ENCODE measurements around the gene CDH1.

The CDH1 gene

GRCh38 chr16:68731637-68732036 lies 5.5 kb upstream of the CDH1 start:
- Histone ChIP-seq H3K9me3 (ENCODE audit: control insufficient read depth in 1 of 2, low read length in 2 of 2) (no peaks in the 10 kb centered on the region), H3K27ac (ENCODE audit: low read depth, low read length) (no peak overlapping the region), H3K27me3 (ENCODE audit: control insufficient read depth in 1 of 2, insufficient read depth in 2 of 2, low read length in 2 of 2) (peaks cover 0 to 3% of the 10 kb centered on the region in 2 donors), H3K36me3 (ENCODE audit: control insufficient read depth in 1 of 2, insufficient read depth in 2 of 2, low read length in 2 of 2) (no peaks in the 10 kb centered on the region), H3K4me3 (ENCODE audit: low read depth in 1 of 2, low read length in 2 of 2) (no peak overlapping the region), H3K9ac (ENCODE audit: low read depth in 1 of 2, low read length in 2 of 2) (no peak overlapping the region), H3K4me1 (ENCODE audit: control insufficient read depth in 1 of 2, insufficient read depth in 2 of 2, low read length in 2 of 2) (peaks cover 7 to 10% of the 10 kb centered on the region in 2 donors)

GRCh38 chr16:68732042-68732680 lies 4.9 kb upstream of the CDH1 start:
- Histone ChIP-seq H3K27ac (ENCODE audit: low read depth, low read length) (peak overlapping the region; percentile 59), H3K36me3 (ENCODE audit: control insufficient read depth in 1 of 2, insufficient read depth in 2 of 2, low read length in 2 of 2) (no peaks in the 10 kb centered on the region), H3K27me3 (ENCODE audit: control insufficient read depth in 1 of 2, insufficient read depth in 2 of 2, low read length in 2 of 2) (peaks cover 0 to 8% of the 10 kb centered on the region in 2 donors), H3K4me3 (ENCODE audit: low read depth in 1 of 2, low read length in 2 of 2) (peak overlapping the region in 1 of 2 donors; percentile 8), H3K9me3 (ENCODE audit: control insufficient read depth in 1 of 2, low read length in 2 of 2) (no peaks in the 10 kb centered on the region), H3K9ac (ENCODE audit: low read depth in 1 of 2, low read length in 2 of 2) (peak overlapping the region in 1 of 2 donors; percentile 10), H3K4me1 (ENCODE audit: control insufficient read depth in 1 of 2, insufficient read depth in 2 of 2, low read length in 2 of 2) (peaks cover 7 to 10% of the 10 kb centered on the region in 2 donors)

- Histone ChIP-seq H3K27ac (ENCODE audit: low read depth, low read length) (peak overlapping the region; percentile 59), H3K9me3 (ENCODE audit: control insufficient read depth in 1 of 2, low read length in 2 of 2) (no peaks in the 10 kb centered on the region), H3K4me1 (ENCODE audit: control insufficient read depth in 1 of 2, insufficient read depth in 2 of 2, low read length in 2 of 2) (peaks cover 7 to 10% of the 10 kb centered on the region in 2 donors), H3K4me3 (ENCODE audit: low read depth in 1 of 2, low read length in 2 of 2) (peak overlapping the region in 1 of 2 donors; percentile 8), H3K27me3 (ENCODE audit: control insufficient read depth in 1 of 2, insufficient read depth in 2 of 2, low read length in 2 of 2) (peaks cover 0 to 13% of the 10 kb centered on the region in 2 donors), H3K36me3 (ENCODE audit: control insufficient read depth in 1 of 2, insufficient read depth in 2 of 2, low read length in 2 of 2) (no peaks in the 10 kb centered on the region), H3K9ac (ENCODE audit: low read depth in 1 of 2, low read length in 2 of 2) (peak overlapping the region in 1 of 2 donors; percentile 10)
These were observed 4.2 kb upstream of the CDH1 start for GRCh38 chr16:68732741-68733399.

- no peak overlapping the region for H3K4me3 ChIP-seq (ENCODE audit: low read depth in 1 of 2, low read length in 2 of 2)
These were observed 3.5 kb upstream of the CDH1 start for GRCh38 chr16:68733570-68733969.

GRCh38 chr16:68734782-68735181 lies 2.3 kb upstream of the CDH1 start:
- no peak overlapping the region for H3K4me3 ChIP-seq (ENCODE audit: low read depth in 1 of 2, low read length in 2 of 2)
- no peaks in the 10 kb centered on the region for H3K9me3 ChIP-seq (ENCODE audit: control insufficient read depth in 1 of 2, low read length in 2 of 2)
- peaks cover 8 to 10% of the 10 kb centered on the region in 2 donors for H3K4me1 ChIP-seq (ENCODE audit: control insufficient read depth in 1 of 2, insufficient read depth in 2 of 2, low read length in 2 of 2)
- H3K27me3 ChIP-seq (ENCODE audit: control insufficient read depth in 1 of 2, insufficient read depth in 2 of 2, low read length in 2 of 2), result peaks cover 5 to 17% of the 10 kb centered on the region in 2 donors
- no peak overlapping the region for H3K9ac ChIP-seq (ENCODE audit: low read depth in 1 of 2, low read length in 2 of 2)
- H3K27ac ChIP-seq (ENCODE audit: low read depth, low read length), result no peak overlapping the region
- H3K36me3 ChIP-seq (ENCODE audit: control insufficient read depth in 1 of 2, insufficient read depth in 2 of 2, low read length in 2 of 2), result no peaks in the 10 kb centered on the region

More at GRCh38 chr16:68733570-68733969, 3.5 kb upstream of the CDH1 start:
- Histone ChIP-seq H3K9me3 (ENCODE audit: control insufficient read depth in 1 of 2, low read length in 2 of 2) (no peaks in the 10 kb centered on the region), H3K27ac (ENCODE audit: low read depth, low read length) (no peak overlapping the region), H3K9ac (ENCODE audit: low read depth in 1 of 2, low read length in 2 of 2) (no peak overlapping the region), H3K36me3 (ENCODE audit: control insufficient read depth in 1 of 2, insufficient read depth in 2 of 2, low read length in 2 of 2) (no peaks in the 10 kb centered on the region), H3K4me1 (ENCODE audit: control insufficient read depth in 1 of 2, insufficient read depth in 2 of 2, low read length in 2 of 2) (peaks cover 7 to 10% of the 10 kb centered on the region in 2 donors), H3K27me3 (ENCODE audit: control insufficient read depth in 1 of 2, insufficient read depth in 2 of 2, low read length in 2 of 2) (peaks cover 4 to 17% of the 10 kb centered on the region in 2 donors)

- Histone ChIP-seq H3K9ac (ENCODE audit: low read depth in 1 of 2, low read length in 2 of 2) (peak overlapping the region; percentile 81 to 88), H3K27ac (ENCODE audit: low read depth, low read length) (no peak overlapping the region), H3K4me3 (ENCODE audit: low read depth in 1 of 2, low read length in 2 of 2) (peak overlapping the region in 1 of 2 donors; percentile 43), H3K9me3 (ENCODE audit: control insufficient read depth in 1 of 2, low read length in 2 of 2) (no peaks in the 10 kb centered on the region), H3K4me1 (ENCODE audit: control insufficient read depth in 1 of 2, insufficient read depth in 2 of 2, low read length in 2 of 2) (peaks cover 23 to 25% of the 10 kb centered on the region in 2 donors), H3K27me3 (ENCODE audit: control insufficient read depth in 1 of 2, insufficient read depth in 2 of 2, low read length in 2 of 2) (peaks cover 5 to 17% of the 10 kb centered on the region in 2 donors), H3K36me3 (ENCODE audit: control insufficient read depth in 1 of 2, insufficient read depth in 2 of 2, low read length in 2 of 2) (no peaks in the 10 kb centered on the region)
These were observed 531 bp upstream of the CDH1 start for GRCh38 chr16:68736561-68736960.

- no peaks in the 10 kb centered on the region for H3K9me3 ChIP-seq (ENCODE audit: control insufficient read depth in 1 of 2, low read length in 2 of 2)
- H3K27me3 ChIP-seq (ENCODE audit: control insufficient read depth in 1 of 2, insufficient read depth in 2 of 2, low read length in 2 of 2), result peaks cover 5 to 17% of the 10 kb centered on the region in 2 donors
- H3K27ac ChIP-seq (ENCODE audit: low read depth, low read length), result peak overlapping the region; percentile 81
- peak overlapping the region; percentile 81 to 88 for H3K9ac ChIP-seq (ENCODE audit: low read depth in 1 of 2, low read length in 2 of 2)
- H3K4me1 ChIP-seq (ENCODE audit: control insufficient read depth in 1 of 2, insufficient read depth in 2 of 2, low read length in 2 of 2), result peaks cover 28 to 29% of the 10 kb centered on the region in 2 donors
- H3K4me3 ChIP-seq (ENCODE audit: low read depth in 1 of 2, low read length in 2 of 2), result peak overlapping the region; percentile 67 to 82
- H3K36me3 ChIP-seq (ENCODE audit: control insufficient read depth in 1 of 2, insufficient read depth in 2 of 2, low read length in 2 of 2), result no peaks in the 10 kb centered on the region
These were observed 888 bp downstream of the CDH1 start for GRCh38 chr16:68737730-68738629.

- H3K9me3 ChIP-seq (ENCODE audit: control insufficient read depth in 1 of 2, low read length in 2 of 2), result no peaks in the 10 kb centered on the region
- peak overlapping the region; percentile 55 for H3K27ac ChIP-seq (ENCODE audit: low read depth, low read length)
- H3K4me3 ChIP-seq (ENCODE audit: low read depth in 1 of 2, low read length in 2 of 2), result peak overlapping the region; percentile 48 to 49
- peaks cover 43 to 47% of the 10 kb centered on the region in 2 donors for H3K4me1 ChIP-seq (ENCODE audit: control insufficient read depth in 1 of 2, insufficient read depth in 2 of 2, low read length in 2 of 2)
- H3K9ac ChIP-seq (ENCODE audit: low read depth in 1 of 2, low read length in 2 of 2), result peak overlapping the region; percentile 54 to 79
- peaks cover 5 to 17% of the 10 kb centered on the region in 2 donors for H3K27me3 ChIP-seq (ENCODE audit: control insufficient read depth in 1 of 2, insufficient read depth in 2 of 2, low read length in 2 of 2)
- H3K36me3 ChIP-seq (ENCODE audit: control insufficient read depth in 1 of 2, insufficient read depth in 2 of 2, low read length in 2 of 2), result no peaks in the 10 kb centered on the region
These were observed 3.0 kb downstream of the CDH1 start for GRCh38 chr16:68739964-68740627.

GRCh38 chr16:68740628-68741346 lies 3.7 kb downstream of the CDH1 start:
- H3K36me3 ChIP-seq (ENCODE audit: control insufficient read depth in 1 of 2, insufficient read depth in 2 of 2, low read length in 2 of 2), result no peaks in the 10 kb centered on the region
- peaks cover 43 to 50% of the 10 kb centered on the region in 2 donors for H3K4me1 ChIP-seq (ENCODE audit: control insufficient read depth in 1 of 2, insufficient read depth in 2 of 2, low read length in 2 of 2)
- no peaks in the 10 kb centered on the region for H3K9me3 ChIP-seq (ENCODE audit: control insufficient read depth in 1 of 2, low read length in 2 of 2)
- H3K27me3 ChIP-seq (ENCODE audit: control insufficient read depth in 1 of 2, insufficient read depth in 2 of 2, low read length in 2 of 2), result peaks cover 5 to 17% of the 10 kb centered on the region in 2 donors
- peak overlapping the region; percentile 71 for H3K27ac ChIP-seq (ENCODE audit: low read depth, low read length)
- H3K4me3 ChIP-seq (ENCODE audit: low read depth in 1 of 2, low read length in 2 of 2), result peak overlapping the region; percentile 48 to 65
- H3K9ac ChIP-seq (ENCODE audit: low read depth in 1 of 2, low read length in 2 of 2), result peak overlapping the region; percentile 54 to 79
